A549 treated with dexamethasone at 1 μM for 4 hours (cell line): ENCODE measurements around the gene SYNPO2L. TPM values are rescaled to one million over a fixed set of nuclear protein-coding genes. Genes with fewer than 3 reads are reported as not detected.

Experiments
- total RNA-seq: library from RNA; stranded (reverse); fragments of 200-300 nt; extraction: Qiagen RNA extraction; gene quantifications from 5 replicates; pipeline ENCODE4 v1.2.3, GENCODE V29; 2022

SYNPO2L gene, protein sequence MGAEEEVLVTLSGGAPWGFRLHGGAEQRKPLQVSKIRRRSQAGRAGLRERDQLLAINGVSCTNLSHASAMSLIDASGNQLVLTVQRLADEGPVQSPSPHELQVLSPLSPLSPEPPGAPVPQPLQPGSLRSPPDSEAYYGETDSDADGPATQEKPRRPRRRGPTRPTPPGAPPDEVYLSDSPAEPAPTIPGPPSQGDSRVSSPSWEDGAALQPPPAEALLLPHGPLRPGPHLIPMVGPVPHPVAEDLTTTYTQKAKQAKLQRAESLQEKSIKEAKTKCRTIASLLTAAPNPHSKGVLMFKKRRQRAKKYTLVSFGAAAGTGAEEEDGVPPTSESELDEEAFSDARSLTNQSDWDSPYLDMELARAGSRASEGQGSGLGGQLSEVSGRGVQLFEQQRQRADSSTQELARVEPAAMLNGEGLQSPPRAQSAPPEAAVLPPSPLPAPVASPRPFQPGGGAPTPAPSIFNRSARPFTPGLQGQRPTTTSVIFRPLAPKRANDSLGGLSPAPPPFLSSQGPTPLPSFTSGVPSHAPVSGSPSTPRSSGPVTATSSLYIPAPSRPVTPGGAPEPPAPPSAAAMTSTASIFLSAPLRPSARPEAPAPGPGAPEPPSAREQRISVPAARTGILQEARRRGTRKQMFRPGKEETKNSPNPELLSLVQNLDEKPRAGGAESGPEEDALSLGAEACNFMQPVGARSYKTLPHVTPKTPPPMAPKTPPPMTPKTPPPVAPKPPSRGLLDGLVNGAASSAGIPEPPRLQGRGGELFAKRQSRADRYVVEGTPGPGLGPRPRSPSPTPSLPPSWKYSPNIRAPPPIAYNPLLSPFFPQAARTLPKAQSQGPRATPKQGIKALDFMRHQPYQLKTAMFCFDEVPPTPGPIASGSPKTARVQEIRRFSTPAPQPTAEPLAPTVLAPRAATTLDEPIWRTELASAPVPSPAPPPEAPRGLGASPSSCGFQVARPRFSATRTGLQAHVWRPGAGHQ
- total RNA-seq: 0.02 to 0.07 TPM (median 0.02 TPM) in 5 replicates

DNA sequence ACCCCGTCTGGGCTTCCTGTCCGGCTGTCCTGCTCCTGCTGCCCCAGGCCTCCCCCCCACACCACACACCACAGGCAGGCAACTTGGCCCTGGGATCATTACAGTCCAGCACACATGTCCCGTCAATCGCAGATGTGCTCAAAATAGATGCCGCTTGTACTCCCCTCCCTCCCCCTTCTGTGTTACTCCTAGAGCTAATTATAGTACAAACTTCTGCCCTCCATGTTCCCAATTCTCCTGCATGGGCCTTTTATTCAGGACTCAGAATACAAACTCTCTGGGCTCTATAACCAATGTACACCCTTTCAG, at the start of gene SYNPO2L:
Gene SYNPO2L (minus strand): TSS at position 40 of the 309 bp plus-strand sequence. CDS start 107 bp downstream, outside the sequence.

DNA sequence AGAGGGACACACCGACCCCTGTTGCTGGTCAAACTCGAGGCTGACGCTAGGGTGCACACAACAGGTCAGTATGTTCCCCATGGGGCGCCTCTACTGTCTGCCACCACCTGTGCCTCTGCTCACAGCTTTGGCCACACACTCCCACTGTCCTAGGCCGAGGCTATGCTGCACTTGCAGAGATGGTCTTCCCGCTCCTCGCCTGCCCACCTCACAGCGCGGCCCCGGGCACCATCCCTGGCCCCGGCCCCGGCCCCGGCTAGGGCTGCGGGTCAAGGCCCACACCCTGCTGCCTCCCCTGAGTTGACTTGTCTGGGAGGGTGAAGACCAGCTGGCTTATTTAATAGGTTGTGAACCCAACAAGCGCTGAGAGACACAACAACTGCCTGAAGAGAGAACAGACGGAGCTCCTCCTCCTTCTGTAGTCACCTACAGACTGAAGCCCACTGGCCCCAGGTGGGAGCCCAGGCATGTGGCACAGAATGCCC, 41.9 kb upstream of the SYNPO2L start, which contains the start of gene AGAP5:
Gene AGAP5 (minus strand): TSS at position 435 of the 485 bp plus-strand sequence. CDS start 354 bp downstream, at position 81.

DNA sequence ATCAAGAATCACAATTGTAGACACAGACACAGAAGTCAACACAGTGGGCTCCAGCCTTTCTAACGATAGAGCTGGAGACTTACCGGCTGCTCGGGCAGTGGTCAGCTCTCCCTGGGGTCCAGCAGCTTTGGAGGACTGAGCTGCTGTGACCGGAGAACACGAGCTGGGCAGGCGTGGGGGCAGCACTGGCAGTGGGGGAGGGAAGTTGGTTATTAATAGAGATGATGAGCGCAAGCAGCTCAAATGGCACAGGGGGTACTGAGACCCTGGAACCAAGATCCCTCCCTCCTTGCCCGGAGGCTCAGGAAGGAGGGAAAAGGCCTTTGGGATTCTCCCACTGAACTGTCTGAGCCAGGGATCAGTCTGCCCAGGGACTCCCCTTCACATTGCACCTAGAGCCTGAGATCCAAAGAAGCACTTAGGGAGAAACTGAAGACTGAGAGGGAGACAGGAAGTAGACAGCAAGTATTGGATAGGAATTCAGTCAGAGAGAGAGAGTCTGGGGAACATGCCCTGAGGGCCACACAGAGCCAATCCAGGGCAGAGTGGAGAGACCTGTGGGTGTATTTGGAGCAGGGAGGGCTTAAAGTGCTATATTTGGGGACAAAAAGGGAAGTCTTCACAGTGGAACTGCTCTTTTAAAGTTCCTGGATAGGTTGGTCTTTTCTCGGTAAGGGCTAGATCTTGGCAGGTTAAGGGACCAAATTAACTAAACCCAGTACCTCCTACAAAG, 14.3 kb downstream of the SYNPO2L start, which contains the start of gene MYOZ1:
Gene MYOZ1 (minus strand): TSS at position 147 of the 733 bp plus-strand sequence. CDS start 1,457 bp downstream, outside the sequence.

Other genes with a start within 250 kb of the SYNPO2L start
- 108 to 114 TPM (median 109 TPM) in 5 replicates for gene ANXA7, start 242.0 kb downstream of the SYNPO2L start, total RNA-seq
- 0.26 to 0.57 TPM (median 0.38 TPM) in 5 replicates for gene MSS51, start 222.5 kb downstream of the SYNPO2L start, total RNA-seq
- 16.2 to 18.3 TPM (median 16.9 TPM) in 5 replicates for gene PPP3CB, start 160.0 kb downstream of the SYNPO2L start, total RNA-seq
- 7.6 to 12.5 TPM (median 11.7 TPM) in 5 replicates for gene USP54, start 64.7 kb downstream of the SYNPO2L start, total RNA-seq
- 0.05 to 0.16 TPM in 2 of 5 replicates, not detected in the others for gene MYOZ1, start 14.6 kb downstream of the SYNPO2L start, total RNA-seq
- gene AGAP5, start 42.1 kb upstream of the SYNPO2L start, total RNA-seq: 1.3 to 2.7 TPM (median 2.4 TPM) in 5 replicates
- 43.5 to 63.9 TPM (median 63.2 TPM) in 5 replicates for gene SEC24C, start 88.3 kb upstream of the SYNPO2L start, total RNA-seq
- 50.0 to 70.0 TPM (median 51.9 TPM) in 5 replicates for gene CHCHD1, start 126.0 kb upstream of the SYNPO2L start, total RNA-seq
- gene ZSWIM8, start 129.6 kb upstream of the SYNPO2L start, total RNA-seq: 25.3 to 46.6 TPM (median 43.3 TPM) in 5 replicates
- gene NDST2, start 155.6 kb upstream of the SYNPO2L start, total RNA-seq: 11.9 to 18.2 TPM (median 14.6 TPM) in 5 replicates
- gene CAMK2G, start 218.5 kb upstream of the SYNPO2L start, total RNA-seq: 15.8 to 19.4 TPM (median 18.2 TPM) in 5 replicates